HL-60 (cell line): ENCODE measurements around the gene EXOG.

ENCODE experiments used
- DNase-seq, 2 experiments: peaks; one replicate each; pipeline ENCODE4 v3.0.0-alpha.2; 2010 to 2020; ENCODE audit warnings: low read depth in 1 of 2, low spot score in 1 of 2
- H3K27ac ChIP-seq: fragments of 250-450 bp; sonication (Bioruptor Pico); replicated peaks from 2 replicates; pipeline ENCODE4 v1.5.1; 2020; ENCODE audit warnings: mild to moderate bottlenecking, moderate library complexity
- H3K27me3 ChIP-seq: fragments of 250-450 bp; sonication (Bioruptor Pico); 2 replicates; pipeline ENCODE4 v1.5.1; 2021; ENCODE audit warnings: mild to moderate bottlenecking, moderate library complexity; ENCODE audit not compliant: insufficient read depth, poor library complexity, severe bottlenecking
- H3K4me3 ChIP-seq: replicated peaks from 2 replicates; pipeline ENCODE4 v1.5.1; 2011; ENCODE audit warnings: mild to moderate bottlenecking, control low read depth, low read length; ENCODE audit not compliant: insufficient read depth
- GABPA ChIP-seq: IDR thresholded peaks from 2 replicates; pipeline ENCODE4 v1.6.1; 2012; ENCODE audit warnings: low read depth
- POLR2AphosphoS5 ChIP-seq: IDR thresholded peaks from 2 replicates; pipeline ENCODE4 v1.6.1; 2012; ENCODE audit warnings: low read depth
- SPI1 ChIP-seq: IDR thresholded peaks from 2 replicates; pipeline ENCODE4 v1.6.1; 2012; ENCODE audit warnings: low read depth, mild to moderate bottlenecking, borderline replicate concordance
- TF ChIP-seq, protein P1 (sequence below): IDR thresholded peaks from one replicate; pipeline ENCODE4 v1.5.1; 2011; ENCODE audit warnings: low read length, control low read depth, inconsistent platforms; ENCODE audit not compliant: insufficient read depth
- TF ChIP-seq, protein P2 (sequence below): IDR thresholded peaks from 2 replicates; pipeline ENCODE4 v1.6.1; 2012; ENCODE audit warnings: low read depth; ENCODE audit not compliant: insufficient replicate concordance

Gene EXOG

DNA sequence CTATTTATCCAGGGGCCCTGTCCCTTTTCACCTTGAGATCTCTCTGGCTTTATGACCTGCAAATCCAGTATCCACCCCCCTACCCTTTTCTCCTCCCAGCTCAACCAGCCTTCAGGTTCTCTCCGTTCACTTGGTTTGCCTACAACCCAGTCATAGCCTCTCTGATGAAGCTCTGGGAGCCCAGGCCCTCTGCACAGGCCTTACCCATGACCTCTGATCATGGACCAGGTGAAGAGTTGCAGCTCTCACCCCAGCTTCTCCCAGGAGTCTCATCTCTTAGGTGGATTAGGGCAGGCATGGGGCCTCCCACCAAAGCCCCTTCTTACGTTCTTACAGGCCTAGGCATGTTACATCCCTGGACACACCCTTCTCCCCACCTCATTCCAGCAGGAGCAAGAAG, 59.8 kb downstream of the EXOG start:
- no peak for TF ChIP-seq GABPA
- TF ChIP-seq POLR2AphosphoS5 = no peak
- no peak for TF ChIP-seq SPI1
- TF ChIP-seq, protein P1, sequence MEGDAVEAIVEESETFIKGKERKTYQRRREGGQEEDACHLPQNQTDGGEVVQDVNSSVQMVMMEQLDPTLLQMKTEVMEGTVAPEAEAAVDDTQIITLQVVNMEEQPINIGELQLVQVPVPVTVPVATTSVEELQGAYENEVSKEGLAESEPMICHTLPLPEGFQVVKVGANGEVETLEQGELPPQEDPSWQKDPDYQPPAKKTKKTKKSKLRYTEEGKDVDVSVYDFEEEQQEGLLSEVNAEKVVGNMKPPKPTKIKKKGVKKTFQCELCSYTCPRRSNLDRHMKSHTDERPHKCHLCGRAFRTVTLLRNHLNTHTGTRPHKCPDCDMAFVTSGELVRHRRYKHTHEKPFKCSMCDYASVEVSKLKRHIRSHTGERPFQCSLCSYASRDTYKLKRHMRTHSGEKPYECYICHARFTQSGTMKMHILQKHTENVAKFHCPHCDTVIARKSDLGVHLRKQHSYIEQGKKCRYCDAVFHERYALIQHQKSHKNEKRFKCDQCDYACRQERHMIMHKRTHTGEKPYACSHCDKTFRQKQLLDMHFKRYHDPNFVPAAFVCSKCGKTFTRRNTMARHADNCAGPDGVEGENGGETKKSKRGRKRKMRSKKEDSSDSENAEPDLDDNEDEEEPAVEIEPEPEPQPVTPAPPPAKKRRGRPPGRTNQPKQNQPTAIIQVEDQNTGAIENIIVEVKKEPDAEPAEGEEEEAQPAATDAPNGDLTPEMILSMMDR = no peak
- TF ChIP-seq, protein P2, sequence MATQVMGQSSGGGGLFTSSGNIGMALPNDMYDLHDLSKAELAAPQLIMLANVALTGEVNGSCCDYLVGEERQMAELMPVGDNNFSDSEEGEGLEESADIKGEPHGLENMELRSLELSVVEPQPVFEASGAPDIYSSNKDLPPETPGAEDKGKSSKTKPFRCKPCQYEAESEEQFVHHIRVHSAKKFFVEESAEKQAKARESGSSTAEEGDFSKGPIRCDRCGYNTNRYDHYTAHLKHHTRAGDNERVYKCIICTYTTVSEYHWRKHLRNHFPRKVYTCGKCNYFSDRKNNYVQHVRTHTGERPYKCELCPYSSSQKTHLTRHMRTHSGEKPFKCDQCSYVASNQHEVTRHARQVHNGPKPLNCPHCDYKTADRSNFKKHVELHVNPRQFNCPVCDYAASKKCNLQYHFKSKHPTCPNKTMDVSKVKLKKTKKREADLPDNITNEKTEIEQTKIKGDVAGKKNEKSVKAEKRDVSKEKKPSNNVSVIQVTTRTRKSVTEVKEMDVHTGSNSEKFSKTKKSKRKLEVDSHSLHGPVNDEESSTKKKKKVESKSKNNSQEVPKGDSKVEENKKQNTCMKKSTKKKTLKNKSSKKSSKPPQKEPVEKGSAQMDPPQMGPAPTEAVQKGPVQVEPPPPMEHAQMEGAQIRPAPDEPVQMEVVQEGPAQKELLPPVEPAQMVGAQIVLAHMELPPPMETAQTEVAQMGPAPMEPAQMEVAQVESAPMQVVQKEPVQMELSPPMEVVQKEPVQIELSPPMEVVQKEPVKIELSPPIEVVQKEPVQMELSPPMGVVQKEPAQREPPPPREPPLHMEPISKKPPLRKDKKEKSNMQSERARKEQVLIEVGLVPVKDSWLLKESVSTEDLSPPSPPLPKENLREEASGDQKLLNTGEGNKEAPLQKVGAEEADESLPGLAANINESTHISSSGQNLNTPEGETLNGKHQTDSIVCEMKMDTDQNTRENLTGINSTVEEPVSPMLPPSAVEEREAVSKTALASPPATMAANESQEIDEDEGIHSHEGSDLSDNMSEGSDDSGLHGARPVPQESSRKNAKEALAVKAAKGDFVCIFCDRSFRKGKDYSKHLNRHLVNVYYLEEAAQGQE = no peak
- no peaks in the 10 kb centered on the region for H3K27me3 ChIP-seq
- no peak overlapping the region for H3K27ac ChIP-seq
- DNase-seq = no peak
- H3K4me3 ChIP-seq = no peak overlapping the region

DNA sequence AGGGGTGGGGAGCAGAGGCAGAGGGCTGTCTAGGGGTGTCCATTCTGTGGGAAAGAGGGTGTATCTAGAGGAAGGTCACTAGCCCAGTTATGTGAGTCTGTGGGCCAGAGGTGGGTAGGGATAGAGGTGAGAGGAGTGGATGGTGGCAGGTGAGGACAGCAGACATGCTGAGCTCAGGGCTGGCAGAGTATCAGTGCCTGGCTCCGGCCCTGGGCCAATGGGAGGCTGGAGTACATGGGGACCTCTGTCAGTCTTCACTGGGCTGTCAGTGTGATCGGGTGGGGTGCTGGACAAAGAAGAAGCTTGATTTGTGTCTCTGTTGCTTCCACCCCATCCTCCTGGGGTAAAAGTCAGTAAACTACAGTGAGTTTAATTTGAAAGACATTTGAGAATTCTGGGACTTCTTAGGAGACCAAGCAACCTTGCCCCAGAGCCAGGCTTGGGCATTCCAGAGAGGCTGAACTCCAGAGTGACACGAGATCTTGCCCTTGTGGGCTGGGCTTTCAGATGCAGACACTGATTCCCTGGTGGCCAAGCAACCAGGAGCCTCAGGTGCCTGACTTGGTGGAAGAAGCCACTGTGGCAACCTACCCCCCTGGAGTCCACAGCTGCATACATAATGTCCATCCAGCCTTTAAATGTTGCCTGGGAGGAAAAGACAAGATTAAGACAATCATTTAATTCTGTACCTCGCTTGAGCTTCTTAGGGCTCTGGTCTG, 60.7 kb downstream of the EXOG start:
- TF ChIP-seq POLR2AphosphoS5 (no peak), GABPA (no peak), SPI1 (no peak)
- TF ChIP-seq, protein P1 = no peak
- TF ChIP-seq, protein P2 = no peak
- no peak for DNase-seq
- Histone ChIP-seq H3K27ac (no peak overlapping the region), H3K4me3 (no peak overlapping the region), H3K27me3 (no peaks in the 10 kb centered on the region)

DNA sequence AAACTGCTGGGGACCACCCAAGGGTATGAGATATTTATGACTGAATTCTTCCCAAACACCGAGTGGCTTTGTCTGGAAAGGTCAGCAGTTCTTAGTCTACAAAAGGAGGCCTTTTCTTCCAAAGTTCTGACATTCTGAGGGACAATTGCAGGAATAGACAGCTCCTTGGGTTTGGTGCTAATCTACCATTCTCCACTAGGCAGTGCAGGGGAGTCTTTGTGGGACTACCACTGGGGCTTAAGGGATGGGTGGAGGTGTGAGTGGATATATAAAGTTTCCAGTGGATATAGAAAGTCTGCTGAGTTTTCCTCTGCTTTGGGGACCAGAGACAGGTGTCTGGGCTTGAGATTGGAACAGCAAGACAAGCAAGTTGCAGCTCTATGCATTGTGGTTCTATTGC, 62.7 kb downstream of the EXOG start:
- no peaks in the 10 kb centered on the region for H3K27me3 ChIP-seq
- H3K27ac ChIP-seq = no peak overlapping the region
- DNase-seq = no peak
- H3K4me3 ChIP-seq = no peak overlapping the region
- TF ChIP-seq GABPA (no peak), SPI1 (no peak), POLR2AphosphoS5 (no peak)
- TF ChIP-seq, protein P1 = no peak
- TF ChIP-seq, protein P2 = no peak
